Measurements from ENCODE around the gene JARID2. TPM values are rescaled to one million over a fixed set of nuclear protein-coding genes. Genes with fewer than 3 reads are reported as not detected.
A peak's percentile ranks its signal among the peaks of the same experiment; 100 is the strongest.

Gene JARID2
- total and polyA plus RNA-seq, 4 donors, result 3.8 to 14.8 (median 12.0) TPM

GRCh38 chr6:15489261-15489962 is 243.5 kb downstream of the JARID2 start:
- no peak overlapping the region for H3K4me3 ChIP-seq
- H3K4me1 ChIP-seq (ENCODE audit: control insufficient read depth in 5 of 5, insufficient read depth in 5 of 5, low read length in 5 of 5), result peaks cover 2 to 14% (median 6%) of the 10 kb centered on the region in 5 donors
- ATAC-seq (ENCODE audit: insufficient read depth, low FRiP score), result no peak
- no peak overlapping the region for H3K9ac ChIP-seq (ENCODE audit: insufficient read depth in 1 of 2, low read length in 2 of 2)
- H3K27ac ChIP-seq (ENCODE audit: low read depth in 1 of 2, low read length in 1 of 2), result no peak overlapping the region
- DNase-seq, result no peak
- TF ChIP-seq CTCF (IDR thresholded peaks at IDR 0.05; ENCODE audit: control extremely low read depth, extremely low read depth), result no peak
- H3K9me3 ChIP-seq (ENCODE audit: control insufficient read depth in 4 of 4, insufficient read depth in 3 of 4, low read length in 3 of 4), result no peaks in the 10 kb centered on the region
- peaks cover 4 to 20% (median 12%) of the 10 kb centered on the region in 4 donors for H3K36me3 ChIP-seq (ENCODE audit: control insufficient read depth in 4 of 4, insufficient read depth in 4 of 4, low read length in 4 of 4)
- no peaks in the 10 kb centered on the region for H3K27me3 ChIP-seq (ENCODE audit: control insufficient read depth in 3 of 3, insufficient read depth in 3 of 3, low read length in 2 of 3)
- WGBS, 2 donors, result 85 to 89% methylated on average over 13 to 14 of the region's 14 CpGs

GRCh38 chr6:15490242-15491100 is 244.6 kb downstream of the JARID2 start:
- ATAC-seq (ENCODE audit: insufficient read depth, low FRiP score) (no peak), DNase-seq (no peak)
- Histone ChIP-seq H3K27me3 (ENCODE audit: control insufficient read depth in 3 of 3, insufficient read depth in 3 of 3, low read length in 2 of 3) (no peaks in the 10 kb centered on the region), H3K27ac (ENCODE audit: low read depth in 1 of 2, low read length in 1 of 2) (no peak overlapping the region), H3K9ac (ENCODE audit: insufficient read depth in 1 of 2, low read length in 2 of 2) (no peak overlapping the region), H3K9me3 (ENCODE audit: control insufficient read depth in 4 of 4, insufficient read depth in 3 of 4, low read length in 3 of 4) (no peaks in the 10 kb centered on the region), H3K4me3 (no peak overlapping the region), H3K4me1 (ENCODE audit: control insufficient read depth in 5 of 5, insufficient read depth in 5 of 5, low read length in 5 of 5) (peaks cover 3 to 18% (median 6%) of the 10 kb centered on the region in 5 donors), H3K36me3 (ENCODE audit: control insufficient read depth in 4 of 4, insufficient read depth in 4 of 4, low read length in 4 of 4) (peaks cover 4 to 20% (median 12%) of the 10 kb centered on the region in 4 donors)
- WGBS, 2 donors, result 60 to 82% methylated on average over 11 of the region's 11 CpGs
- TF ChIP-seq CTCF (IDR thresholded peaks at IDR 0.05; ENCODE audit: control extremely low read depth, extremely low read depth), result no peak

DNA sequence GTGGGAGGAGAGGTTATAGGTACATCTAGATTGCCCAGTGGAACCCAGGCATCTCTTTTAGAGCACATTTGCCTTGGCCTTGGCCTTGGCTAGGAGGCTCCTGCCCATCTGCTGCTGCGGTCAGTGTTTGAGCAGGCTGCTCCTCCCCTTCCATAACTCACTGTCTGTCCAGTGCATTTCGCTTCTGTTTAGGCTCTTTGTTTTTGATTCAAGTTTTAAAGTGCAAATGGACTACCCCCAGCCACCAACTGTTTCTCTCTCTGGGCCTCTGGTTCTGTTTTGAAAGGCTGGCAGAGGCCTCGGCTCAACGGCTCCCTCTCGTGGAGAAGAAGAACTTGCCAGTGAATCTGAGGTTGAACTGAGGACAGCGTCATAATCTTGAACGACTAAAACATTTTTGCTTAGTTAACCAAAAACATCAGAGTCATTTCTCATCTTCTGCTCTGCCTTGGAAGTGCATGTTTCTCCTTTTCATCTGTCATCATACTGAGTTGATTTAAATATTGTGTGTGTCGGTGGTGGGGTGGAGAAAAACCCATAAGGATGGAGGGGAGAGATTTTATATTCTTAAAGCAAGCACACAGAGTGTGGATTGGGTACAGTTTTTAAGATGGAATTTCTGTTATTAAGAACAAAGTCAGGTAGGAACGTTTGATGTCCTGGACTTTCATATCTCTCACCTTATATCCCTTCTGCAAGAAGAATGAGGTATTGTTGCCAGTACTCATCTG is 245.6 kb downstream of the JARID2 start:
- peak; percentile 69 for ATAC-seq (ENCODE audit: insufficient read depth, low FRiP score)
- Histone ChIP-seq H3K27ac (ENCODE audit: low read depth in 1 of 2, low read length in 1 of 2) (no peak overlapping the region), H3K9ac (ENCODE audit: insufficient read depth in 1 of 2, low read length in 2 of 2) (no peak overlapping the region), H3K9me3 (ENCODE audit: control insufficient read depth in 4 of 4, insufficient read depth in 3 of 4, low read length in 3 of 4) (no peaks in the 10 kb centered on the region), H3K4me3 (no peak overlapping the region), H3K36me3 (ENCODE audit: control insufficient read depth in 4 of 4, insufficient read depth in 4 of 4, low read length in 4 of 4) (peaks cover 4 to 24% (median 12%) of the 10 kb centered on the region in 4 donors), H3K27me3 (ENCODE audit: control insufficient read depth in 3 of 3, insufficient read depth in 3 of 3, low read length in 2 of 3) (no peaks in the 10 kb centered on the region), H3K4me1 (ENCODE audit: control insufficient read depth in 5 of 5, insufficient read depth in 5 of 5, low read length in 5 of 5) (peaks cover 0 to 19% (median 6%) of the 10 kb centered on the region in 5 donors)
- WGBS, 2 donors, result 22% methylated on average over 9 of the region's 9 CpGs
- TF ChIP-seq CTCF (IDR thresholded peaks at IDR 0.05; ENCODE audit: control extremely low read depth, extremely low read depth), result peak; percentile 86
- DNase-seq, result peak; percentile 79 to 84 (median 84)
